Endothelial cell of umbilical vein (primary cell): Measurements from ENCODE around the gene RASGEF1C. TPM values are rescaled to one million over a fixed set of nuclear protein-coding genes. Genes with fewer than 3 reads are reported as not detected.

ENCODE experiments used
- BruUV-seq: library from RNA; stranded (reverse); fragments of 400-500 nt; replicated peaks from 2 replicates; lab custom pipeline; 2021; lab: Mats Ljungman, UMichigan
- CTCF ChIA-PET: fragments of 300-600, 350-600 bp; sonication (Branson Sonifier 250); formaldehyde crosslinking; loops from one replicate; lab custom pipeline; 2021; ENCODE audit warnings: antibody characterized with exemption, inconsistent platforms; lab: Charles Lee
- POLR2A ChIA-PET: fragments of 300-600, 350-600 bp; sonication (Branson Sonifier 250); formaldehyde crosslinking; loops from one replicate; lab custom pipeline; 2021; ENCODE audit warnings: antibody characterized with exemption, inconsistent platforms; lab: Charles Lee
- DNase-seq: peaks from one replicate; pipeline ENCODE4 v3.0.0-alpha.2; 2011; ENCODE audit warnings: low read depth, low spot score
- FAIRE-seq: peaks from 2 replicates; lab custom pipeline; 2011; peaks lifted over from hg19 to GRCh38; lab: Jason Lieb, UNC
- H2AFZ ChIP-seq: 2 replicates; pipeline ENCODE4 v1.6.0; 2012; ENCODE audit warnings: low read depth, low read length, control low read depth, inconsistent platforms
- H3K27ac ChIP-seq: 2 replicates; pipeline ENCODE4 v1.5.1; 2011; ENCODE audit warnings: low read depth, mild to moderate bottlenecking, control low read depth, low read length, moderate library complexity; ENCODE audit not compliant: insufficient read depth
- H3K27me3 ChIP-seq, 2 experiments: 2 replicates each; pipeline versions ENCODE4 v1.6.0 to v1.6.1; 2011; ENCODE audit warnings: low read length in 2 of 2, mixed read lengths in 1 of 2; ENCODE audit not compliant: control insufficient read depth in 2 of 2, insufficient read depth in 2 of 2
- H3K36me3 ChIP-seq, 2 experiments: 2 replicates in 1 of 2; 3 replicates in 1 of 2; pipeline ENCODE4 v1.5.1; 2011; ENCODE audit warnings: low read length in 2 of 2, mild to moderate bottlenecking in 1 of 2, moderate library complexity in 1 of 2; ENCODE audit not compliant: control insufficient read depth in 2 of 2, insufficient read depth in 2 of 2; ENCODE audit errors: extremely low read depth in 1 of 2
- H3K4me1 ChIP-seq: 3 replicates; pipeline ENCODE4 v1.5.1; 2011; ENCODE audit warnings: mild to moderate bottlenecking, low read length; ENCODE audit not compliant: control insufficient read depth, insufficient read depth; ENCODE audit errors: extremely low read depth
- H3K4me2 ChIP-seq: 2 replicates; pipeline ENCODE4 v1.6.1; 2011; ENCODE audit warnings: low read length, control low read depth, mixed read lengths; ENCODE audit not compliant: insufficient read depth
- H3K4me3 ChIP-seq, 3 experiments: fragments of 200-600 bp in 1 of 3; sonication (generic), shearing (Covaris generic) in 1 of 3; replicated peaks in 1 of 3; 2 replicates each; pipeline ENCODE4 v1.5.1; 2011 to 2016; ENCODE audit warnings: control low read depth in 3 of 3, low read length in 3 of 3, mild to moderate bottlenecking in 2 of 3, inconsistent platforms in 1 of 3, low read depth in 1 of 3, moderate library complexity in 1 of 3; ENCODE audit not compliant: insufficient read depth in 1 of 3
- H3K79me2 ChIP-seq: 2 replicates; pipeline ENCODE4 v1.6.0; 2012; ENCODE audit warnings: low read length, inconsistent platforms; ENCODE audit not compliant: control insufficient read depth, insufficient read depth
- H3K9ac ChIP-seq: replicated peaks from 2 replicates; pipeline ENCODE3; 2011; ENCODE audit warnings: low read length, control low read depth; ENCODE audit not compliant: insufficient read depth; ENCODE audit errors: extremely low read depth
- H3K9me1 ChIP-seq: replicated peaks from 3 replicates; pipeline ENCODE4 v1.6.0; 2011; ENCODE audit warnings: mild to moderate bottlenecking, low read length; ENCODE audit not compliant: control insufficient read depth, insufficient read depth; ENCODE audit errors: extremely low read depth
- H3K9me3 ChIP-seq: replicated peaks from 2 replicates; pipeline ENCODE4 v1.5.1; 2012; ENCODE audit warnings: low read length, inconsistent platforms; ENCODE audit not compliant: control insufficient read depth, insufficient read depth
- H4K20me1 ChIP-seq: replicated peaks from 2 replicates; pipeline ENCODE3; 2011; ENCODE audit warnings: mild to moderate bottlenecking, low read length; ENCODE audit not compliant: control insufficient read depth, insufficient read depth; ENCODE audit errors: extremely low read depth
- EZH2 ChIP-seq: IDR thresholded peaks from 2 replicates; pipeline ENCODE4 v1.6.1; 2012; ENCODE audit warnings: borderline replicate concordance, low read depth, mild to moderate bottlenecking, moderate library complexity, low read length, inconsistent platforms; ENCODE audit not compliant: severe bottlenecking
- FOS ChIP-seq: IDR thresholded peaks from 2 replicates; pipeline ENCODE4 v1.6.1; 2011; ENCODE audit warnings: mild to moderate bottlenecking, low read length, moderate library complexity, borderline replicate concordance; ENCODE audit not compliant: insufficient read depth
- GATA2 ChIP-seq: IDR thresholded peaks from 2 replicates; pipeline ENCODE4 v1.7.0; 2011; ENCODE audit warnings: low read depth, mild to moderate bottlenecking, moderate library complexity, mixed read lengths, low read length; ENCODE audit not compliant: insufficient read length, insufficient read depth
- JUN ChIP-seq: IDR thresholded peaks from 2 replicates; pipeline ENCODE4 v1.6.1; 2011; ENCODE audit warnings: borderline replicate concordance, low read depth; ENCODE audit not compliant: insufficient read length, insufficient read depth
- MYC ChIP-seq: IDR thresholded peaks from one replicate; pipeline ENCODE4 v1.6.1; 2011; ENCODE audit warnings: mild to moderate bottlenecking, low read depth, low read length
- POLR2A ChIP-seq: IDR thresholded peaks from 2 replicates; pipeline ENCODE4 v1.6.1; 2012; ENCODE audit warnings: low read depth, mild to moderate bottlenecking, control low read depth, low read length
- POLR2AphosphoS5 ChIP-seq: IDR thresholded peaks from 2 replicates; pipeline ENCODE4 v1.6.1; 2012; ENCODE audit warnings: low read depth, mild to moderate bottlenecking, control low read depth, low read length, moderate library complexity; ENCODE audit not compliant: insufficient read depth
- dilution Hi-C: fragments of 300-500 bp; cut with MboI; formaldehyde crosslinking; loops from one replicate; pipeline ENCODE4 v1.15.0; 2019; ENCODE audit warnings: low sequenced_read_pairs; ENCODE audit not compliant: extremely low pct_ligation_motif_present
- intact Hi-C: fragments of 100-400 bp; cut with micrococcal nuclease; formaldehyde crosslinking; loops from one replicate; pipeline ENCODE4 v1.10.0; 2022
- polyA plus RNA-seq, 4 experiments: library from polyadenylated mRNA; depleted of rRNA in 3 of 4; stranded (reverse) in 3 of 4; unstranded in 1 of 4; fragments of >200 nt; gene quantifications; 2 replicates each; pipeline versions ENCODE4 v1.2.1 to v1.2.3, GENCODE V29; 2011 to 2012; ENCODE audit warnings: missing spikeins in 1 of 4
- total RNA-seq: library from RNA; stranded (reverse); gene quantifications from 2 replicates; pipeline ENCODE4 v1.2.3, GENCODE V29; 2021
- TF ChIP-seq, protein P1 (sequence below): IDR thresholded peaks from 2 replicates; pipeline ENCODE4 v1.6.1; 2011; ENCODE audit not compliant: insufficient read depth, insufficient read length
- TF ChIP-seq, protein P2 (sequence below), 2 donors: IDR thresholded peaks; 1 replicate in 1 of 2; 2 replicates in 1 of 2; pipeline ENCODE4 v1.5.1; 2011; ENCODE audit warnings: low read length in 2 of 2, mild to moderate bottlenecking in 2 of 2, moderate library complexity in 2 of 2, control low read depth in 1 of 2, inconsistent platforms in 1 of 2, low read depth in 1 of 2; ENCODE audit not compliant: insufficient read depth in 1 of 2; ENCODE audit errors: extremely low read depth in 1 of 2

Gene RASGEF1C
- total and polyA plus RNA-seq, 2 donors (not counting 3 experiments of a cell fraction or from before 2014, with no cell fraction given), result not detected

DNA sequence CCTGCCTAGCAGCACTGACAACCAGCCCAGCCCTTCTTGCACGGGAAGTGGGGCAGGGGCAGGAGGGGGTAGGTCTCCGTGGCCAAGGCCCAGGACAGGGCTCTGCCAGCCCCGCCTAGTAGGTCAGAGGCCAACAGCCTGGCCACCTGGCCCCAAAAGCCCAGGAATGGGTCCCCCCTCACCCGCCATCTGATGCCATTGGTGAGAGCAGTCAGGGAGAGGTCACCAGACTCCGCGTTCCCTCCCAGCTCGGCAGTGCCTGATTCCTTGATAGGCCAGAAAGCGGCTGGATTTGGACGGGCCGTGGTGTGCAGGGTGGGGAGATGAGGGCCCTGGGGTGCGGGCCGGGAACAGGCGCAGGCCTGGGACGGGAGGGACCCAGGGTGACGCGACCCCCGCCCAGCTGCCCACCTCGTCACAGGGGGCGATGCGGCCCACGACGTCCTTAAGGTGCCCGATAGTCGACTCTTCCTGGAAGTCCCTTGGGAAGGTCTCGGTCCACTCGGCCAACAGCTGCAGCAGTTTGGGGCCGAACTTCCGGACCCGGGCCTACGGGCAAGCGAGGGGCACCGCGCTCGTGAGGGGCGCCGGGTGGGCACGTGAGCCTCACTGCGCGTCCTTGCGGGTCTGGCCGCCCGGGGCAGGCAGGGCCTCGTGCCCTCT lies 72.9 kb downstream of the RASGEF1C start:
- dilution Hi-C loops (no loop called here), intact Hi-C loops (no loop called here)
- Histone ChIP-seq H3K4me3 (no peak overlapping the region), H3K36me3 (no peaks in the 10 kb centered on the region), H2AFZ (no peak overlapping the region), H3K9me1 (no peaks in the 10 kb centered on the region), H3K4me1 (no peaks in the 10 kb centered on the region), H3K27ac (no peak overlapping the region), H3K9ac (no peak overlapping the region), H3K79me2 (no peaks in the 10 kb centered on the region), H3K4me2 (no peak overlapping the region), H3K27me3 (no peaks in the 10 kb centered on the region), H4K20me1 (no peaks in the 10 kb centered on the region), H3K9me3 (no peaks in the 10 kb centered on the region)
- BruUV-seq, result no TSS peak
- DNase-seq (no peak), FAIRE-seq (no peak)
- CTCF ChIA-PET, result interaction anchor here (1.5 kb wide), 1 partner anchor 583 kb away, joined by 4 read pairs; no protein-coding TSS in a partner anchor
- POLR2A ChIA-PET, result no interaction called here
- TF ChIP-seq POLR2AphosphoS5 (no peak), JUN (no peak), FOS (no peak), POLR2A (no peak), GATA2 (no peak), MYC (no peak), EZH2 (no peak)
- TF ChIP-seq, protein P1, sequence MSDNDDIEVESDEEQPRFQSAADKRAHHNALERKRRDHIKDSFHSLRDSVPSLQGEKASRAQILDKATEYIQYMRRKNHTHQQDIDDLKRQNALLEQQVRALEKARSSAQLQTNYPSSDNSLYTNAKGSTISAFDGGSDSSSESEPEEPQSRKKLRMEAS, result no peak
- TF ChIP-seq, protein P2, sequence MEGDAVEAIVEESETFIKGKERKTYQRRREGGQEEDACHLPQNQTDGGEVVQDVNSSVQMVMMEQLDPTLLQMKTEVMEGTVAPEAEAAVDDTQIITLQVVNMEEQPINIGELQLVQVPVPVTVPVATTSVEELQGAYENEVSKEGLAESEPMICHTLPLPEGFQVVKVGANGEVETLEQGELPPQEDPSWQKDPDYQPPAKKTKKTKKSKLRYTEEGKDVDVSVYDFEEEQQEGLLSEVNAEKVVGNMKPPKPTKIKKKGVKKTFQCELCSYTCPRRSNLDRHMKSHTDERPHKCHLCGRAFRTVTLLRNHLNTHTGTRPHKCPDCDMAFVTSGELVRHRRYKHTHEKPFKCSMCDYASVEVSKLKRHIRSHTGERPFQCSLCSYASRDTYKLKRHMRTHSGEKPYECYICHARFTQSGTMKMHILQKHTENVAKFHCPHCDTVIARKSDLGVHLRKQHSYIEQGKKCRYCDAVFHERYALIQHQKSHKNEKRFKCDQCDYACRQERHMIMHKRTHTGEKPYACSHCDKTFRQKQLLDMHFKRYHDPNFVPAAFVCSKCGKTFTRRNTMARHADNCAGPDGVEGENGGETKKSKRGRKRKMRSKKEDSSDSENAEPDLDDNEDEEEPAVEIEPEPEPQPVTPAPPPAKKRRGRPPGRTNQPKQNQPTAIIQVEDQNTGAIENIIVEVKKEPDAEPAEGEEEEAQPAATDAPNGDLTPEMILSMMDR (IDR thresholded peaks at IDR 0.05; ENCODE audit: extremely low read depth in 1 of 2, insufficient read depth in 1 of 2, low read depth in 1 of 2, low read length in 2 of 2), result no peak
